Stimulated activated CD4-positive, alpha-beta T cell treated with anti-CD3 and anti-CD28 coated beads, Interleukin-1b, Interleukin-23, amount 100 ng/mL, for 24 hours (primary cell): ENCODE results near the gene PCSK5.
"Not testable (repeated sequence)": the region's sequence is repeated elsewhere in the genome, so short reads cannot be mapped to it uniquely, and the experiment has no call there.

Source experiments
- DNase-seq, 4 experiments: peaks; one replicate each; pipeline ENCODE4 v3.0.0-alpha.2; 2020; ENCODE audit warnings: low read depth in 4 of 4, low spot score in 1 of 4

PCSK5 gene

DNA sequence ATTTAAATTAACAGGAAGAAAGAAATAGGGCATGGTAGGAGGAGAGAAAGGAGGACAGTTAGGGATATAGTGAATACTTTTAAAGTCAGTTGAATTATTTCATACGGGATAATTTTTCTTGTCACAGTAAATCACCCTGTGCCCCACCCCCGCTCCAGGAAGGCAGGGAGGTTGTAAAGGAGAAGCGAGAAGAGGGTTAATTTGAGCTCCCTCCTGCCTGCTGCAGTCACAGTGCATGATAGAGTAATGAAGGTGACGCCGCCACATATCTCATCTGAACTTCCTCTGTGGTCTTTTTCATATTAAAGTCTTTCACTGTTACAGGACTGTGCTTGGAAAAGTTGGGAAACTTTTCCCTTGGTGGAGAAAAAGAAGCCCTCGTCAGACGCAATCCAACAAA lies 896 bp upstream of the PCSK5 start:
- no peak for DNase-seq

DNA sequence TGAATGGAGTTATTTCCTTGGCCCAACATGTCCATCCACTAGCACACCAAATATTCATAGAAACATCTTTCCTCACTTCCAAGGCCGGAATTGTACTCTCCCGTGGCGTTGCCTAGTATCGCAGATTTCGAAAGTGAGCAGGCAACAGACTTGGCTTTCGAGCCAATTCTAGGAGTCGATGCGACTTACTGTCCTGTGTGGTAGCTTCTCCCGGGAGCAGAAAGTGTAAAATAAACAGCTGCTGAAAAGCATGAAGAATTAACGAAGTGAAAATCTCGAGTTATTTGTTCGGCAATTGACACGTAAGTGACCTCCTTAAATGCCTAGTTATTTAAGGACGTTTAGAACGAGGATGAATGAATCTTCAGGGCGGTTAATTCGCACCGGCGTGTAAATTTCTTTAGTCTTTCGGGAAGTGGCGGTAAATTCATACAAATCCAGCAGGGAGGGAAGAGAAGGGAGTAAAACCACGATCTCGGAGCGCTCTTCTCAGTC lies 449 bp upstream of the PCSK5 start:
- DNase-seq: no peak

DNA sequence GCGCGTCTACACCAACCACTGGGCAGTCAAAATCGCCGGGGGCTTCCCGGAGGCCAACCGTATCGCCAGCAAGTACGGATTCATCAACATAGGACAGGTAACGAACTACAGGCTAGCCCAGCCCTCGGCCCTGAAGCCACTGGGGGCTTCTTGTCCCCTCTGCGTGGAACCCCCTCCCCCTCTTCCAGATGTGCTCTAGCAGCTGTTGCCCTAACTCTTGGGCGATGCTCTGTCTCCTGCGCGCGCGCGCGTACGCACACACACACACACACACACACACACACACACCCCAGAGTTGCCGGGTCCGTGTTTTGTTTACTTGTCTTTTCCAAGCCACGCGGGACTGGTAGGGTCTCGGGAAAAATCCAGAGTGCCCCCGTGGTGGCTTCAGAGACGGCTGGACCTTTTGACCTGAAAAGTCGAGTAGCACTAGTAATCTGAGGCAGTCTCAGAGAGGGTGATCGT lies 836 bp downstream of the PCSK5 start:
- DNase-seq: peak in 3 of 4 experiments; percentile 15 to 28 (median 27)

DNA sequence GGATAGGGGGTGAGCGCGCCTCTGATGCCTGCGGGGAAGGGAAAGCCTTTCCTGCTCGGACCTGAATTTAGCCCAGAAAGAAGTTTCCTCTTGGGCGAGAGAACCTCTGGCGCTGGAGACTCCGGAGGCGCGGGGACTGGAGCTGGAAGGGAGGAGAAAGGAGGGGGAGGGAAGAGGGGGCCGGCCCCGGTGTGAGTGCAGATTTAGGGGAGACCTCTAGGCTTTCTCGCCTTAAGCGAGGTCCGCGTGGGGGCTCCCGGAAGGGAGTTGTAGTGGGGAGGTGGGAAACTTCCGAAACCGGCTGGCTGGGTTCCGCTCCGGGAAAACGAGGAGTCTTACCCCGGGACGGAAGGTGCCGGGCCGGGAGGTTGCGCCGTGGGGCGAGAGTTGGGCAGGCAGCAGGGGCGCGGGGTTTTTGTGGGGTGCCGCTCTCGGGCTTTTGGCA lies 1.3 kb downstream of the PCSK5 start:
- DNase-seq: peak in 1 of 4 experiments; percentile 5

DNA sequence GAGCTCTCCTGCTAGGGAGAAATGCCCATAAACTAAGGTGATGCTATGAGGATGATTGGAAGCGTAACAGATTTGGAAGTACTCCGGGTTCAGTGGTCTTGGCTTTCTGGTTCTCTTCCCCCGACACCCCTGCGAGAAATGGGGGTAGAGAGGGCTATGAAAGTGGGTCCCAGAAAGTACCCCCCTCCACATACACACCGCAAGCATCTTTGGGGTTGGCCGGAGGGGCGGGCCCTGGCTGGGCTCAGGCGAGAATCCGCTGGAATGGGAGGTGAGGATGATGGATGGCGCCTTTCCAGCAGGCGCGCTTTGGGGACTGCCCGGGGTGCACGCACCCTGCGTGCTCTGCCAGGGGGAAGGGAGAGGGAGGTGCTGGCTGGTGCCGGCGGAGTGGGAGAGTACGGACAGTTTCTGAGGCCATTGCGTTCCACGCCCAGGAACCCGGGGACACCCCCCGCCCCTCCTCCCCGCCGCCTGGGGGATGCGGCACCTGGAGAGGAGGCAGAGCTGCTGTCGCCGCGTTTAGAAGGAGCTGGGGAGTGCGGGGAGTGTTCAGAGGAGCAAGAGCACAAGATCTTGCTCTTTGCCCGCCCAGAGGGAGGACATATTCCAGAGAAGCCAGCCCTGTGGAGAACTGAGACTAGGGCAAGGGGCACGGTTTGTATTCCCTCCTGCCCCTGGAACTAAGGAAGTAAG lies 1.9 kb downstream of the PCSK5 start:
- DNase-seq: peak in 1 of 4 experiments; percentile 20

DNA sequence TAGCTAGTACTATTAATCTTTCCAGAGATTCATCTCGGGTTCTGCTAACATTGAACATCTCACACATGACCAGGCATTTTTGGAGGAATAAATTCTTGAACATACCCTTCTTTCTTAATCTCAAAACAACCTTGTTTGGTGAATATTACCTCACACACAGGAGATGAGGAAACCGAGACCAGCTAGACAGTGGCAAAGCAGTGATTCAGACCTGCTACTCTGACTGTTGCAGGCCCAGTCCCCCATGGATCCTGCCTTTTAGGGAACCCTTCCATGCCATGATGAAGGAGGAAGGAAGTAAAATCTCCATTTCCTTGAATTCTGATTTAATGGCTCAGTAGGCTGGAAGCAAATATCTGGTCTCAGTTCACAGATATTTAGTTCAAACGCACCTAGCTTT lies 2.6 kb downstream of the PCSK5 start:
- DNase-seq: no peak

DNA sequence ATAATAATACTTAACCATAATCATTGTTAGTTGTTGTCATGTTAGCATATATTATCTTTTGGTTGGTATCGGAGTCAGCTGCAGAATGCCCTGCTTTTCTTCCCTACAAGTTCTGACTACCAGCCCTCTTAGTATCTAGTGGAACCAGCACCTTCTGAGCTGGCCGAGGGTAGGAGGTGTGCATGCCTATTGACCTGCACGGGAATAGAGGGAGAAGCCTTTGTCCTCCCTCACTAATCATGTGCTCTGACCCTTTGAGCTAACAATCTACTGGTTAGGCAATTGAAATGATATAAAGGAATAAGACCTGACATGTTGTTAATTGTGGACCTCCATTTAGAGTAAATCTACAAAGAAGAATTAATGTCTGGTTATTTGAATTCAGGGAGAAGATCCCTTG lies 4.1 kb downstream of the PCSK5 start:
- no peak for DNase-seq

DNA sequence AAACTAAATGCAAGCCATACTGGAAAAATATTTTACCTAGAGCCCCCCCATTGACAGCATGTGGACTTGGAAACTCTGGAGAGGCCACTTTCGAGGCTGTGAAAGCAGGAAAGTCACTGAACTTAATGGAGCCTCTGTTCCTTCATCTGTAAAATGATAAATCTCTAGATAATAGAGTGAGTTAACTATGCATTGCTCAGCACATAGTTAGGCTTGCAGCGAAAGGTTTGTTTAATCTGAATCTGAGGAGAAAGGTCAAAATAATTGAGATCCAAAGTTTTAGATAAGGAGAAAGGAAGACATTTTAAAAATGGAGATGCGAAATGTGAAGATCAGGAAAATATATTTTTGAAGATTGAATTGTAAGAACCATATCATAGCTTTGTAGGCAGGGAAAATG lies 4.6 kb downstream of the PCSK5 start:
- DNase-seq: no peak

DNA sequence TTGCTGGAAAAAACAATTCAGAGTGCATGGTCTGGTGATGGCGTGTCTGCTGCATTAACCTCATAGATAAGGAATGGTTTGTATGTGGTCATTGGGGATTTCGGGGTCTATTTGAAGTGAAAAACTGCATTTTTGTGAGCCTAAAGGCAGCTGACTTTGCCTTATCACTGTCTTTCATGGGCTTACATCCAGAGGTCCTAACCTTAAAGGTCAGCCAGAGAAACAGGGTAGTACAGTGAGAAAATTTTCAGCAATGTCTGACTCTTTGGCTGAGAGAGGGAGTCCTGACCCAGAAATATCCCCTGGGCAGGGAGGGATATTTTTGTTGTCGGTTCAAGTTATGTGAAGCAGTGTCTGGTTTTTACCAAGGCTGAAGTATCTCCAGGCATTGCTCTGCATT lies 5.7 kb downstream of the PCSK5 start:
- no peak for DNase-seq

DNA sequence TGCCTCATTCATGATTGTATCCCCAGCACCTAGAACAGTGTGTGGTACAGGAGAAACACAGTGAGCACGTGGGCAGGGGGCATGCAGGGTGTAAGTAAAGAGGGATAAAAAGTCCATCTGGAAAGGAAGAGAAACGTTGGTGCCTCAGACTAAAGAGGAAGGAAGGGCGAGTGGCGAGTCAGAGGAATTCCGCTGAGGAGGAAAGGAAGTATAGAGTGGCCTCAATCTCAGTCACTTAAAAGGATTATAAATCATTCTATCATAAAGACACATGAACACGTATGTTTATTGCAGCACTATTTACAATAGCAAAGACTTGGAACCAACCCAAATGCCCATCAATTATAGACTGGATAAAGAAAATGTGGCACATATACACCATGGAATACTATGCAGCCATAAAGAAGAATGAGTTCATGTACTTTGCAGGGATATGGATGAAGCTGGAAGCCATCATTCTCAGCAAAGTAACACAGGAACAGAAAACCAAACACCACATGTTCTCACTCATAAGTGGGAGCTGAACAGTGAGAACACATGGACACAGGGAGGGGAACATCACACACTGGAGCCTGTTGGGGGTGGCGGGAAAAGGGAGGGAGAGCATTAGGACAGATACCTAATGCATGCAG lies 10.5 kb downstream of the PCSK5 start:
- not testable (repeated sequence) for DNase-seq

DNA sequence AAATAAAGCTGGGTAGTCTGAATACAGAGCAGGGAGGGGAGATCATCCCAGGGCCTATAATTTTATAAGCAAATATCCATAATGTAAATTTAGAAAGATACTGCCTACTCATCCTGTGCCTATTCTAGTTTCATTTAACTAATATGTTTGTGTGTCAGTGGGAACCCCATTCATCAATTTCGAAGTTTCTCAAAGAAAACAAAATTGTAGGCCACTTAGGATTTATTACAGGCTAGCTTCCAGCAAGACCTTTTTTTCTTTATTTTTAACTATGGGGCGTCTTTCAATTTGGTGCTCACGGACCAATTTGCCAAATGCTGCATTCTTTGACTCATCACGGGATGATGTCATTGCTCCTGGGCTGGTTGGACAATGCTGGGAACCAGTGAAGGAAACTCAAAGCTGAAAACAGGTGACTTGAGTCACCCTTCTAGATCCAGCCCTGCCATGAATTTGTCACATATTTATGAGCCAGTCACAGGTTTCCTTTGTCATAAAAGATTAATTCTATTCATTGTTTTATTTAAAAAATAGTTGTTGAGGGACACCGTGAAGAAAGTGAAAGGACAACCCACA lies 13.4 kb downstream of the PCSK5 start:
- DNase-seq: no peak

DNA sequence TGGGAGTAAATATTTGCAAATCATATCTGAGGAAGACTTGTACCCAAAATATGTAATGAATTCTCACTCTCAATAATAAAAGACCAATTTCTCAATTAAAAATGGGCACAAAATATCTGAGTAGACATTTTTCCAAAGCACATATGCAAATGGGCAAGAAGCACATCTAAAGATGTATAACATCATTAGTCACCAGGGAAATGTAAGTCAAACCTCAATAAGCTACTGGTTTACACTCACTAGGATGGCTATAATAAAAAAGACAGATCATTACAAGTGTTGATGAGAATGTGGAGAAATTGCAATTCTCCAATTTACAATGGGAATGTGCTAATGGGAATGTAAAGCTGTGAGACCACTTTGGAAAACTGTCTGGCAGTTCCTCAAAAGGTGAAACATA lies 13.9 kb downstream of the PCSK5 start:
- no peak for DNase-seq

DNA sequence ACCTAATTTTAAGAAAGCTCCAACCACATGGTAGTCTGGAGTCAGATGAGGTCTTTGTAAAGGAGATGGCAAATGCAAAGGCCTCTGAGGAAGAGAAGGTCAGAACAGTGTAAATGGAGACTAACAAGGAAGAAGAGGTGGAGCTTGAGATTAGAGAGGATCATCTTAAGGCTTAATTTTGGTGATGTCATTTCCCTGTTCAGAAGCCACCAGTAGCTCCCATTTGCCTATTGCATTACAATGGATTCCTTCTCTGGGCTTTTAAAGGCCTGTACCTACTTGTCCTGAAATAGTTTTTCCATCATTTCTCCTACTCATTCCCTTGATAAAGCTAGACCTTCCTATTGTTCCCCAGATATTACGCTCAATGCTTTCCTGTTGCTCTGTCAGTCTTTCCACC lies 16.1 kb downstream of the PCSK5 start:
- no peak for DNase-seq

DNA sequence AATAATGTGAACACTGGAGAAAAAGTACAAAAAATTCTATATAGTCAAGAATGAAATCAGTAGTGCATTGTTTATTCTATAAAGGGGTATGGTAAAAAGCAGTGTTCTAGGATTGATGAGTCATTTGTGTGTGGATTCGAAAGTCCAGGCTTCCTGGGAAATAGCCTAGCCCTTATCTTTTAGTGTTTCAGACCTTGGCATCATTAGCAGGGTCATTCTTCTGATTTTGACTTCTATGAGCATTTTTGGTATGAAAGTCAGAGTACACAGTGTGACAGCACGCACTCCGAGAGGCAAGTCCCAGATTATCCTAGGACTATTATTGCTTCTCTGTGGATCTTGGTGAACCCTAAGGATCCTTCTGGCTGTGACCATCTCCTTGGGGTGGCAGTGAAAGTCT lies 16.9 kb downstream of the PCSK5 start:
- no peak for DNase-seq

DNA sequence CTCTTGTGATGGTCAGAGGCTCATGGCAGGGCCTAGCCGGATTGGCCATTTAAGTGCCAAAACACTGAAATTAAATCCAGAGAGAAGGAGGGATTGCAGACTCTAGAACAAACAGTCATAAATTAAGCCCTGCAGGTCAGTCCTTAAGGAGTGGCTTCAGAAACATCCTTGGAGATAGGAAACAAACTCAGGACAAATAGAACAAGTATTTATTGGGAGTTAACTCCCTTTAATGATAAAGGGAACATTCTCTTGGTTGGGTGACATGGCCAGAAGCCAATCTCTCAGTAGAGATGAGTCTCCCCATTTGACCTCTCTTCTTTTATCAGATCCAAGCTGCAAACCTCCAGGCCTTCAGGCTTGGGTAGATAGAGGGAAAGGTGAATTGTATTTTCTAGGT lies 17.4 kb downstream of the PCSK5 start:
- DNase-seq: no peak

DNA sequence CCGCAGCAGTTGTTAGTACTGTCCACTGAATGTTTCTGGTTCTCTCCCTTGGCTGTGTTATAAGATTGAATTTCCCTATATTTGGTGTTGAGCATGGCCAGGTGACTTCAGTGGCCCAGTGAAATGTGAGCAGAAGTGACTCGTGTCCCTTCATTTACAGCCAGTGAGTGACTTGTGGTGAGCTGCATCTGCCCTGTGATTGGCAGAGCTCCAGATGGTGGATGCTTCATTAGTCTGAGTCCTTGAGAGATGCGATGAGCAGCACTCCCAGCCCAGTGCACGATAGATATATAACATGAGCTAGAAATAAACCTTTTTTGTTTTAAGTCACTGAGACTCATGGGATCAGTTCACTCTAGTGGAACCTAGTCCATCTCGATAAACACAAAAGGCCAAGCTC lies 19.3 kb downstream of the PCSK5 start:
- DNase-seq: no peak

DNA sequence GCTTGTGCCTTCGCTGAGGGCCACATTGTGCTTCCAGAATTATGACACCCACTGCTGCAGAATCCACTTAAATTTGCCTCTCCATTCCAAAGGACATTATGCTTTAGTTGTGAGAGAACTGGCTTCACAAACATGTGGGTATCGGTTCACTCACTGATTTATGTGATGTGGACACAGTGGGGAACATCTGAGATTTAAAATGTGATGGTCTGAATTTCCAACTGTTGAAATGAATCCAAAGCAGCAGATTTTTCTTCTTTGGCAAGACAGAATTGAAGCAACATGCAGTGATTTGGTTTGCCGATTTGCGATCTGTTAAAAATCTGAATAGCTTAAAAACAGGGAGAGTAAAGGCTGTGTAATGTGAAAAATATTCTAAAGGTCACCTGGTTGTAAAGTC lies 20.3 kb downstream of the PCSK5 start:
- DNase-seq: no peak

DNA sequence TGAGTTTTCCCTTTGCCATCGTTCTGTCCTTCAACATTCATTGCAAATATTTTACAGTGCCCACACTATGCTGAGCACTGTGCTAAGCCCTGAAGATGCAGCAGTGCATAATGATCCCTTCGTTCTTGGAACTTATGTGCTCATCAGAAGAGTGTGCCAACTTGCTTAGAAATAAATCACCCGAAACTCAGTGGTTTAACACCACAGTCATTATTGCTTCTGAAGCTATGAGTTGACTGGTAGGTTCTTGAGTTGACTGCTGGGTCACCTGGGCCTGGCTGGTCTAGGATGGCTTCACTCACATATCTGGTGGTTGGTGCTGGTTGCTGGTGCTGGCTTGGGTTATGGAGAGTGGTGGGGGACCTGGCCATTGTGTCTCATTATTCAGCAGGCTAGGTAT lies 20.9 kb downstream of the PCSK5 start:
- no peak for DNase-seq

DNA sequence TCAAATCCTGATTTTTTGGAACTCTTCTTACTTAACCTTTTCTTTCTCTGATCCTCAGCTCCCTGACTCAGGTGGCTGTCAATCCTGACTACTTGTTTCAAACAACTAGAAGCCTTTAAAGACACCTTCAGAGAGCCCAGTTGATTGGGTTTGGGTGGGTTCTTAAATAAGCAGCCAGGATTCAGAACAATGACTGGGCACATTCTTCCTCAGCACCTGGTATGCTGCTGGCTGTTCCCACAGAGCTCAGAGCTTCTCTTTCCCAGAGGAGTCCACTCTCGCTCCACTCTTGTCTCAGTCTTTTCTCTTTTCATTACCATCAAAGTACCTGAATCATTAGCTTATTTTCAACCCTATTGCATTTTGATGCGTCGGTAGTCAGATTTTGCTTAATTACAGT lies 22.5 kb downstream of the PCSK5 start:
- no peak for DNase-seq

DNA sequence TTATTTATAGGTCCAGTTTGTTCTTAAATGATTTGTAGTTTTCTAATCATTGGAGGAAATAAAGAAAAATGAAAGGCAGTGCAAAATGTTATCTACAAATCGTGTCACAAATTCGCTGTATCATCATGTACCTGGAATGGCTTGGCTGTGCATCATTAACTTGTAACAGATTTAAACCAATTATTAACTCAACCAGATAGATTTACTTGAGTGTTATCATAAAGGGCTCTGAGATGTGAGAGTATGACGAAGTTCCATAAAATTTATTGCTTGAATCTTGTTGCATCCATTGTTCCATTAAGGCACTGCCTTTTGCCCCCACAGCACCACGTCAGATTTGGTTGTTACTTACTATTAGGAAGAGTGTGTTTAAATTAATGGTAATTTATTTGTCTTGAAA lies 23.5 kb downstream of the PCSK5 start:
- DNase-seq: no peak

DNA sequence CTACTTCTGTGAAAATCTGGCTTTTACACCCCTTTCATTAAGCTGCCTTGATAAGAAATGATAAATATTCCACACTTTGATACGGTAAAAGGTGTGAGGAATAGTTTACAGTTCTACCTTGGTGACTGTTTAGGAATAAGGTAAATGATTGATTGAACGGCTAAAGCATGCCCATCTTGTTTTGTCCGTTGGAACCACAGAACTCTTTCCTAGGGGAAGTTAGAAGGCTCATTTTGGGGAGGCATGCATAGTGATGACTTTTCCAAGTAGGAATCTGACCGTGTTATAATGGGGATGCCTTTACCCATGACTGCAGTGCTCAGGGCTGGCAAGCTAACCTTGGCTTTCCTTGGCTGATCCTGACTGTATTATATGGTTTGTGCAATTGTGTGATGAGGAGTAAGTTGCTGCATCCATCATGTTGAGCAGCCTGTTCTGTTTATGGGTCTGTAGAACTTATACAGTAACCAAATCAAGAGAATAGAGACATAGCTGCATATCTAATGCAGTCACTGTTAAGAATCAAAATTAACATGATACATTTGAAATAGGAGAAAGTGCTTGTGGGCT lies 24.5 kb downstream of the PCSK5 start:
- DNase-seq: no peak

DNA sequence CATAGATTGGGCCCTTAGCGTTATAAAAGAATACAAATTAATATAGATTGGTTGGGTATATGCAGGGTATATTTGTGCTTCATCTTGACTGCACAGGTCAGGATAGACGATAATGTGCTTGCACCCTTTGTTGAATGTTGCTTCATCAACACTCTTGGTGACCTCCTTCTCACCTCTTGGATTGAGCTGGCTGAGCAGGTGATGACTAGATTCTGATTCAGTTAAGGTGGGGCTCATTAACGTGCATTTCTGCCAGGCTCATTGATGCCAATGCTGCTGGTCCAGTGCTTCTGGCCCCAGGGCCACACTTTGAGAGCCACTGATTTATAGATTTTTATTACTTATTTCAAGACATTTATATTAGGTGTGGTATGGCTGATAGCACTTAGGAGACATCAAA lies 27.7 kb downstream of the PCSK5 start:
- no peak for DNase-seq
